ENCODE measurements around the gene ELP2. TPM values are rescaled to one million over a fixed set of nuclear protein-coding genes. Genes with fewer than 3 reads are reported as not detected.

ELP2 gene
- total and polyA plus RNA-seq, 9 of the 15 experiments (the other 6 are each of a cell fraction or from before 2014, with no cell fraction given), result 76.8 to 192 (median 140) TPM

GRCh38 chr18:36212301-36213171, 82.8 kb downstream of the ELP2 start:
- H3K27ac ChIP-seq (ENCODE audit: extremely low read depth, low read depth, low read length), result no peak overlapping the region
- no TSS peak for BruUV-seq (replicated peaks)
- ChIA-PET CTCF (ENCODE audit: low intra/inter-chr PET ratio) (interaction anchor here (1.0 kb wide), 1 partner anchor 72 kb away, joined by 5 read pairs; no protein-coding TSS in a partner anchor), POLR2A (interaction anchor here (0.6 to 1.2 kb wide), 9 partner anchors 10 to 238 kb away, joined by 3 to 5 read pairs (median 3); no protein-coding TSS in a partner anchor)
- in situ Hi-C loops (cut with MboI) (no loop called here), intact Hi-C loops (cut with micrococcal nuclease) (no loop called here)
- no peaks in the 10 kb centered on the region for H3K9me3 ChIP-seq (replicated peaks; ENCODE audit: control insufficient read depth, insufficient read depth, low read depth, low read length)
- H4K20me1 ChIP-seq (replicated peaks; ENCODE audit: control insufficient read depth, insufficient read depth, low read length), result no peaks in the 10 kb centered on the region
- peak overlapping the region; percentile 33; the same call in 1 of the 2 replicates for H3K4me2 ChIP-seq (ENCODE audit: insufficient read depth, low read length)
- peak; percentile 90 for FAIRE-seq
- no peaks in the 10 kb centered on the region for H3K79me2 ChIP-seq (ENCODE audit: control insufficient read depth, insufficient read depth, low read length)
- H3K9ac ChIP-seq (ENCODE audit: insufficient read depth in 1 of 2, low read depth in 2 of 2, low read length in 2 of 2), result peak overlapping the region in 1 of 2 experiments; percentile 59; a peak in 2 of 4 replicates
- 55% methylated on average over 13 of the region's 13 CpGs for WGBS (ENCODE audit: insufficient coverage, low coverage, missing lambda C conversion rate)
- no peak overlapping the region for H2AFZ ChIP-seq (ENCODE audit: low read depth, low read length)
- H3K36me3 ChIP-seq (ENCODE audit: control insufficient read depth, insufficient read depth, low read length), result peaks cover 23% of the 10 kb centered on the region
- no peaks in the 10 kb centered on the region for H3K27me3 ChIP-seq (ENCODE audit: control insufficient read depth in 2 of 2, insufficient read depth in 2 of 2, low read length in 2 of 2)
- no peak overlapping the region for H3K4me3 ChIP-seq
- ATAC-seq, result peak; percentile 81
- H3K9me1 ChIP-seq (ENCODE audit: control insufficient read depth, insufficient read depth, low read length), result peaks cover 3% of the 10 kb centered on the region
- peak; percentile 45 to 74 (median 57) for DNase-seq (ENCODE audit: extremely low read depth in 1 of 4, low spot score in 3 of 4)
- peaks cover 8 to 14% of the 10 kb centered on the region in 2 experiments; a peak in 3 of 5 replicates for H3K4me1 ChIP-seq (replicated peaks in 1 of 2; ENCODE audit: control insufficient read depth in 2 of 2, insufficient read depth in 2 of 2, low read length in 2 of 2)
- TF ChIP-seq ZNF165 (CRISPR knock-in tag; IDR thresholded peaks at IDR 0.05; ENCODE audit: borderline replicate concordance) (no peak), ZFPM2 (CRISPR knock-in tag; IDR thresholded peaks at IDR 0.05) (no peak), MITF (IDR thresholded peaks at IDR 0.05) (0 out of 2 replicates have a peak, but pooled peaks have one; percentile 15), USF2 (CRISPR knock-in tag; IDR thresholded peaks at IDR 0.05) (peak; percentile 35; the same call in 1 of the 2 replicates), ETV6 (IDR thresholded peaks at IDR 0.05; ENCODE audit: borderline replicate concordance in 1 of 2, low read depth in 2 of 2, low read length in 1 of 2) (no peak), ETV6 (CRISPR knock-in tag; IDR thresholded peaks at IDR 0.05; ENCODE audit: borderline replicate concordance) (no peak), BHLHE40 (IDR thresholded peaks at IDR 0.05; ENCODE audit: low read length) (peak; percentile 80), CTCF (IDR thresholded peaks at IDR 0.05 in 2 of 3, conservative IDR thresholded peaks at IDR 0.05 in 1 of 3; ENCODE audit: insufficient read depth in 2 of 3, low read depth in 1 of 3, low read length in 3 of 3) (peak in 1 of 3 experiments; percentile 12; a peak in 1 of 6 replicates), ZBTB7A (IDR thresholded peaks at IDR 0.05; ENCODE audit: borderline replicate concordance, control insufficient read depth, low read depth, low read length) (peak; percentile 48; the same call in 1 of the 2 replicates), CBFA2T3 (IDR thresholded peaks at IDR 0.05) (peak; percentile 67), TFAP4 (CRISPR knock-in tag; IDR thresholded peaks at IDR 0.05; ENCODE audit: borderline replicate concordance) (peak; percentile 48; the same call in 1 of the 2 replicates), L3MBTL2 (IDR thresholded peaks at IDR 0.05) (0 out of 2 replicates have a peak, but pooled peaks have one; percentile 16), NBN (IDR thresholded peaks at IDR 0.05; ENCODE audit: low read depth) (no peak), CBFA2T2 (conservative IDR thresholded peaks at IDR 0.05) (peak; percentile 45; the same call in 1 of the 2 replicates), RBBP5 (IDR thresholded peaks at IDR 0.05; ENCODE audit: borderline replicate concordance, insufficient read depth, low read length, poor library complexity, severe bottlenecking) (peak; percentile 35)

Data from K562 (cell line).